HEK293 (cell line): ENCODE results near the gene DLG2.

Source experiments
- CTCF ChIA-PET: fragments of 350-600 bp; formaldehyde crosslinking; extraction: SDS; loops from one replicate; lab custom pipeline; 2021; ENCODE audit warnings: antibody characterized with exemption; lab: Yijun Ruan, JAX
- POLR2A ChIA-PET: fragments of 300-600 bp; formaldehyde crosslinking; extraction: SDS; loops from one replicate; lab custom pipeline; 2020; ENCODE audit warnings: antibody characterized with exemption, inconsistent platforms; lab: Yijun Ruan, JAX
- H3K27ac ChIP-seq: fragments of 200-500 bp; sonication (Bioruptor generic); 2 replicates; pipeline ENCODE4 v1.5.1; 2014; ENCODE audit warnings: low read depth, low read length, control low read depth, inconsistent platforms; ENCODE audit errors: extremely low read depth
- H3K36me3 ChIP-seq, 2 experiments: fragments of 200-500 bp in 1 of 2; sonication (Bioruptor generic) in 1 of 2; 1 replicate in 1 of 2; 2 replicates in 1 of 2; pipeline ENCODE4 v1.5.1; 2014 to 2017; ENCODE audit warnings: inconsistent platforms in 2 of 2, low read length in 2 of 2; ENCODE audit not compliant: control insufficient read depth in 2 of 2, insufficient read depth in 1 of 2
- H3K4me1 ChIP-seq: fragments of 200-500 bp; sonication (Bioruptor generic); 2 replicates; pipeline ENCODE4 v1.5.1; 2014; ENCODE audit warnings: mild to moderate bottlenecking, low read length, inconsistent platforms; ENCODE audit not compliant: control insufficient read depth, insufficient read depth
- H3K4me3 ChIP-seq: 2 replicates; pipeline ENCODE4 v1.5.1; 2011; ENCODE audit warnings: low read depth, mild to moderate bottlenecking, control low read depth, low read length, moderate library complexity
- H3K9me3 ChIP-seq: fragments of 200-500 bp; sonication (Bioruptor generic); 2 replicates; pipeline ENCODE4 v1.5.1; 2014; ENCODE audit warnings: low read depth, low read length, inconsistent platforms; ENCODE audit not compliant: control insufficient read depth, insufficient read depth
- ATF2 ChIP-seq: fragments of 450-650 bp; formaldehyde crosslinking; IDR thresholded peaks from 2 replicates; pipeline ENCODE4 v1.5.1; 2016; ENCODE audit warnings: missing biosample characterization, missing genetic modification characterization, low read depth
- EGR2 ChIP-seq: fragments of 450-650 bp; formaldehyde crosslinking; IDR thresholded peaks from 2 replicates; pipeline ENCODE4 v1.5.1; 2016; ENCODE audit warnings: low read depth, missing biosample characterization, missing genetic modification characterization
- ELK4 ChIP-seq: IDR thresholded peaks from 2 replicates; pipeline ENCODE4 v1.6.1; 2011; ENCODE audit warnings: mild to moderate bottlenecking, low read depth, low read length, borderline replicate concordance
- MEIS1 ChIP-seq: sonication (generic); formaldehyde crosslinking; IDR thresholded peaks from 2 replicates; pipeline ENCODE4 v1.8.1; 2022; ENCODE audit warnings: missing genetic modification reagents, mild to moderate bottlenecking, borderline replicate concordance
- ZNF112 ChIP-seq: fragments of 450-650 bp; formaldehyde crosslinking; IDR thresholded peaks from 2 replicates; pipeline ENCODE4 v1.5.0; 2017; ENCODE audit warnings: missing biosample characterization, missing genetic modification characterization
- ZNF146 ChIP-seq: fragments of 450-650 bp; formaldehyde crosslinking; IDR thresholded peaks from 2 replicates; pipeline ENCODE4 v1.5.1; 2016; ENCODE audit warnings: missing biosample characterization, missing genetic modification characterization
- ZNF155 ChIP-seq: fragments of 450-650 bp; formaldehyde crosslinking; IDR thresholded peaks from 2 replicates; pipeline ENCODE4 v1.5.1; 2016; ENCODE audit warnings: missing biosample characterization, missing genetic modification characterization
- ZNF211 ChIP-seq: fragments of 450-650 bp; formaldehyde crosslinking; IDR thresholded peaks from 2 replicates; pipeline ENCODE4 v1.5.1; 2016; ENCODE audit warnings: low read depth, missing biosample characterization, missing genetic modification characterization
- ZNF24 ChIP-seq: fragments of 450-650 bp; formaldehyde crosslinking; IDR thresholded peaks from 2 replicates; pipeline ENCODE4 v1.5.1; 2016; ENCODE audit warnings: missing biosample characterization, missing genetic modification characterization
- ZNF292 ChIP-seq: fragments of 450-650 bp; formaldehyde crosslinking; IDR thresholded peaks from 2 replicates; pipeline ENCODE4 v1.5.1; 2016; ENCODE audit warnings: low read depth, missing biosample characterization, missing genetic modification characterization, borderline replicate concordance
- ZNF324 ChIP-seq: fragments of 450-650 bp; formaldehyde crosslinking; IDR thresholded peaks from 2 replicates; pipeline ENCODE4 v1.5.1; 2016; ENCODE audit warnings: missing biosample characterization, missing genetic modification characterization
- ZNF529 ChIP-seq: fragments of 450-650 bp; formaldehyde crosslinking; IDR thresholded peaks from 2 replicates; pipeline ENCODE4 v1.5.1; 2017; ENCODE audit warnings: missing genetic modification characterization, missing biosample characterization; ENCODE audit not compliant: insufficient replicate concordance
- ZNF571 ChIP-seq: fragments of 450-650 bp; formaldehyde crosslinking; IDR thresholded peaks from 2 replicates; pipeline ENCODE4 v1.5.0; 2017; ENCODE audit warnings: missing biosample characterization, missing genetic modification characterization
- ZNF596 ChIP-seq: fragments of 450-650 bp; IDR thresholded peaks from 2 replicates; pipeline ENCODE4 v1.5.0; 2018; ENCODE audit warnings: missing biosample characterization, mild to moderate bottlenecking, missing genetic modification characterization, moderate library complexity
- ZNF830 ChIP-seq: fragments of 450-650 bp; IDR thresholded peaks from 2 replicates; pipeline ENCODE4 v1.5.0; 2018; ENCODE audit warnings: missing biosample characterization, missing genetic modification characterization, low read depth, mild to moderate bottlenecking, moderate library complexity
- ZNF843 ChIP-seq: fragments of 450-650 bp; formaldehyde crosslinking; IDR thresholded peaks from 2 replicates; pipeline ENCODE4 v1.5.1; 2016; ENCODE audit warnings: missing biosample characterization, missing genetic modification characterization
- TF ChIP-seq, protein P1 (sequence below): fragments of 450-650 bp; formaldehyde crosslinking; IDR thresholded peaks from 2 replicates; pipeline ENCODE4 v1.5.1; 2016; ENCODE audit warnings: missing biosample characterization, missing genetic modification characterization
- TF ChIP-seq, protein P2 (sequence below): fragments of 450-650 bp; formaldehyde crosslinking; IDR thresholded peaks from 2 replicates; pipeline ENCODE4 v1.5.1; 2017; ENCODE audit warnings: missing biosample characterization, missing genetic modification characterization
- TF ChIP-seq, protein P3 (sequence below): fragments of 450-650 bp; formaldehyde crosslinking; IDR thresholded peaks from 2 replicates; pipeline ENCODE4 v1.5.1; 2016; ENCODE audit warnings: missing biosample characterization, missing genetic modification characterization
- TF ChIP-seq, protein P4 (sequence below): fragments of 450-650 bp; formaldehyde crosslinking; conservative IDR thresholded peaks from 2 replicates; pipeline ENCODE4 v1.5.1; 2016; ENCODE audit warnings: low read depth, missing biosample characterization, missing genetic modification characterization
- TF ChIP-seq, protein P5 (sequence below): fragments of 450-650 bp; formaldehyde crosslinking; optimal IDR thresholded peaks from 2 replicates; pipeline ENCODE3; 2016; ENCODE audit warnings: missing biosample characterization, mild to moderate bottlenecking, missing genetic modification characterization

The DLG2 gene

GRCh38 chr11:84106541-84106940 lies 1520.6 kb downstream of the DLG2 start:
- TF ChIP-seq ZNF155: no peak
- no peak for TF ChIP-seq ZNF830
- TF ChIP-seq ZNF571 (tag by site-specific recombination): no peak
- TF ChIP-seq ZNF211 (tag by site-specific recombination): no peak
- no peak for TF ChIP-seq MEIS1 (CRISPR knock-in tag)
- no peak for TF ChIP-seq EGR2 (tag by site-specific recombination)
- TF ChIP-seq, protein P1, sequence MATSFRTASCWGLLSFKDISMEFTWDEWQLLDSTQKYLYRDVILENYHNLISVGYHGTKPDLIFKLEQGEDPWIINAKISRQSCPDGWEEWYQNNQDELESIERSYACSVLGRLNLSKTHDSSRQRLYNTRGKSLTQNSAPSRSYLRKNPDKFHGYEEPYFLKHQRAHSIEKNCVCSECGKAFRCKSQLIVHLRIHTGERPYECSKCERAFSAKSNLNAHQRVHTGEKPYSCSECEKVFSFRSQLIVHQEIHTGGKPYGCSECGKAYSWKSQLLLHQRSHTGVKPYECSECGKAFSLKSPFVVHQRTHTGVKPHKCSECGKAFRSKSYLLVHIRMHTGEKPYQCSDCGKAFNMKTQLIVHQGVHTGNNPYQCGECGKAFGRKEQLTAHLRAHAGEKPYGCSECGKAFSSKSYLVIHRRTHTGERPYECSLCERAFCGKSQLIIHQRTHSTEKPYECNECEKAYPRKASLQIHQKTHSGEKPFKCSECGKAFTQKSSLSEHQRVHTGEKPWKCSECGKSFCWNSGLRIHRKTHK (tag by site-specific recombination): no peak
- no peak for TF ChIP-seq ZNF843 (tag by site-specific recombination)
- TF ChIP-seq, all 188 proteins: peak for 0
- Histone ChIP-seq H3K36me3 (no peaks in the 10 kb centered on the region), H3K4me3 (no peak overlapping the region), H3K27ac (no peak overlapping the region), H3K9me3 (no peaks in the 10 kb centered on the region), H3K4me1 (no peaks in the 10 kb centered on the region)
- ChIA-PET POLR2A (no interaction called here), CTCF (no interaction called here)

DNA sequence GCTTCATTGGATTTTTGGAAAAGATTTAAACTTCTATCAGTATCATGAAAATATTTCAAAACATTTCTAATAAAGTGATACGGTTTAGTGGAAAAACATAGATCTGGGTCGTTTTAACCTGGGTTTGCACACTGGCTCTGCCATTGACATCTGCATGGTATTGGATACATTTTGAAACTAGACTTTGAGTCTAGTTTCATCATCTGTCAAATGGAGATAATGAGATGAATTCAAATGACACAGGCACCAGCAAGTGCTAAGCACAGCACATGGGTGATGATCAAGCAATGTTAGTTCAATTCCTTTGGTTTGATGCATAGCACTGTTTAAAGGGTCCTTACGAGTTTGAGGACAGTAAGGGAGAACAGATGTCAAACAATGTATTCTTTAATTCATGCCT lies 1522.0 kb downstream of the DLG2 start:
- Histone ChIP-seq H3K4me3 (no peak overlapping the region), H3K4me1 (no peaks in the 10 kb centered on the region), H3K36me3 (no peaks in the 10 kb centered on the region), H3K27ac (no peak overlapping the region), H3K9me3 (no peaks in the 10 kb centered on the region)
- CTCF ChIA-PET: no interaction called here
- POLR2A ChIA-PET: no interaction called here
- TF ChIP-seq, protein P2, sequence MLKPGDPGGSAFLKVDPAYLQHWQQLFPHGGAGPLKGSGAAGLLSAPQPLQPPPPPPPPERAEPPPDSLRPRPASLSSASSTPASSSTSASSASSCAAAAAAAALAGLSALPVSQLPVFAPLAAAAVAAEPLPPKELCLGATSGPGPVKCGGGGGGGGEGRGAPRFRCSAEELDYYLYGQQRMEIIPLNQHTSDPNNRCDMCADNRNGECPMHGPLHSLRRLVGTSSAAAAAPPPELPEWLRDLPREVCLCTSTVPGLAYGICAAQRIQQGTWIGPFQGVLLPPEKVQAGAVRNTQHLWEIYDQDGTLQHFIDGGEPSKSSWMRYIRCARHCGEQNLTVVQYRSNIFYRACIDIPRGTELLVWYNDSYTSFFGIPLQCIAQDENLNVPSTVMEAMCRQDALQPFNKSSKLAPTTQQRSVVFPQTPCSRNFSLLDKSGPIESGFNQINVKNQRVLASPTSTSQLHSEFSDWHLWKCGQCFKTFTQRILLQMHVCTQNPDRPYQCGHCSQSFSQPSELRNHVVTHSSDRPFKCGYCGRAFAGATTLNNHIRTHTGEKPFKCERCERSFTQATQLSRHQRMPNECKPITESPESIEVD (tag by site-specific recombination): no peak
- TF ChIP-seq, protein P3, sequence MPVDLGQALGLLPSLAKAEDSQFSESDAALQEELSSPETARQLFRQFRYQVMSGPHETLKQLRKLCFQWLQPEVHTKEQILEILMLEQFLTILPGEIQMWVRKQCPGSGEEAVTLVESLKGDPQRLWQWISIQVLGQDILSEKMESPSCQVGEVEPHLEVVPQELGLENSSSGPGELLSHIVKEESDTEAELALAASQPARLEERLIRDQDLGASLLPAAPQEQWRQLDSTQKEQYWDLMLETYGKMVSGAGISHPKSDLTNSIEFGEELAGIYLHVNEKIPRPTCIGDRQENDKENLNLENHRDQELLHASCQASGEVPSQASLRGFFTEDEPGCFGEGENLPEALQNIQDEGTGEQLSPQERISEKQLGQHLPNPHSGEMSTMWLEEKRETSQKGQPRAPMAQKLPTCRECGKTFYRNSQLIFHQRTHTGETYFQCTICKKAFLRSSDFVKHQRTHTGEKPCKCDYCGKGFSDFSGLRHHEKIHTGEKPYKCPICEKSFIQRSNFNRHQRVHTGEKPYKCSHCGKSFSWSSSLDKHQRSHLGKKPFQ (tag by site-specific recombination): no peak
- no peak for TF ChIP-seq ZNF24 (tag by site-specific recombination)
- TF ChIP-seq ZNF596 (tag by site-specific recombination): no peak
- no peak for TF ChIP-seq ATF2 (tag by site-specific recombination)
- TF ChIP-seq ZNF324 (tag by site-specific recombination): no peak
- TF ChIP-seq ZNF292 (tag by site-specific recombination): no peak
- TF ChIP-seq ZNF529 (tag by site-specific recombination): no peak
- TF ChIP-seq, protein P4, sequence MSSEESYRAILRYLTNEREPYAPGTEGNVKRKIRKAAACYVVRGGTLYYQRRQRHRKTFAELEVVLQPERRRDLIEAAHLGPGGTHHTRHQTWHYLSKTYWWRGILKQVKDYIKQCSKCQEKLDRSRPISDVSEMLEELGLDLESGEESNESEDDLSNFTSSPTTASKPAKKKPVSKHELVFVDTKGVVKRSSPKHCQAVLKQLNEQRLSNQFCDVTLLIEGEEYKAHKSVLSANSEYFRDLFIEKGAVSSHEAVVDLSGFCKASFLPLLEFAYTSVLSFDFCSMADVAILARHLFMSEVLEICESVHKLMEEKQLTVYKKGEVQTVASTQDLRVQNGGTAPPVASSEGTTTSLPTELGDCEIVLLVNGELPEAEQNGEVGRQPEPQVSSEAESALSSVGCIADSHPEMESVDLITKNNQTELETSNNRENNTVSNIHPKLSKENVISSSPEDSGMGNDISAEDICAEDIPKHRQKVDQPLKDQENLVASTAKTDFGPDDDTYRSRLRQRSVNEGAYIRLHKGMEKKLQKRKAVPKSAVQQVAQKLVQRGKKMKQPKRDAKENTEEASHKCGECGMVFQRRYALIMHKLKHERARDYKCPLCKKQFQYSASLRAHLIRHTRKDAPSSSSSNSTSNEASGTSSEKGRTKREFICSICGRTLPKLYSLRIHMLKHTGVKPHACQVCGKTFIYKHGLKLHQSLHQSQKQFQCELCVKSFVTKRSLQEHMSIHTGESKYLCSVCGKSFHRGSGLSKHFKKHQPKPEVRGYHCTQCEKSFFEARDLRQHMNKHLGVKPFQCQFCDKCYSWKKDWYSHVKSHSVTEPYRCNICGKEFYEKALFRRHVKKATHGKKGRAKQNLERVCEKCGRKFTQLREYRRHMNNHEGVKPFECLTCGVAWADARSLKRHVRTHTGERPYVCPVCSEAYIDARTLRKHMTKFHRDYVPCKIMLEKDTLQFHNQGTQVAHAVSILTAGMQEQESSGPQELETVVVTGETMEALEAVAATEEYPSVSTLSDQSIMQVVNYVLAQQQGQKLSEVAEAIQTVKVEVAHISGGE: no peak
- TF ChIP-seq, protein P5, sequence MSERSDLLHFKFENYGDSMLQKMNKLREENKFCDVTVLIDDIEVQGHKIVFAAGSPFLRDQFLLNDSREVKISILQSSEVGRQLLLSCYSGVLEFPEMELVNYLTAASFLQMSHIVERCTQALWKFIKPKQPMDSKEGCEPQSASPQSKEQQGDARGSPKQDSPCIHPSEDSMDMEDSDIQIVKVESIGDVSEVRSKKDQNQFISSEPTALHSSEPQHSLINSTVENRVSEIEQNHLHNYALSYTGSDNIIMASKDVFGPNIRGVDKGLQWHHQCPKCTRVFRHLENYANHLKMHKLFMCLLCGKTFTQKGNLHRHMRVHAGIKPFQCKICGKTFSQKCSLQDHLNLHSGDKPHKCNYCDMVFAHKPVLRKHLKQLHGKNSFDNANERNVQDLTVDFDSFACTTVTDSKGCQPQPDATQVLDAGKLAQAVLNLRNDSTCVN (tag by site-specific recombination): no peak
- no peak for TF ChIP-seq EGR2 (tag by site-specific recombination)
- no peak for TF ChIP-seq ZNF112 (tag by site-specific recombination)
- TF ChIP-seq ZNF146 (tag by site-specific recombination): no peak
- no peak for TF ChIP-seq ELK4
